Heart right ventricle (tissue), 16 donors: ENCODE measurements around the gene FSTL5. TPM values are rescaled to one million over a fixed set of nuclear protein-coding genes. Genes with fewer than 3 reads are reported as not detected.

Experiments
- ATAC-seq, 8 donors: fragments of 200-7000 bp; cut with Tn5 transposase; one replicate each; pipeline ENCODE4 v1.9.1; 2020; ENCODE audit warnings: mild to moderate bottlenecking in 8 of 8, moderate library complexity in 8 of 8, moderate number of reproducible peaks in 1 of 8
- DNase-seq, 2 donors: peaks; one replicate each; pipeline ENCODE4 v3.0.0-alpha.2; 2020
- H3K27ac ChIP-seq, 10 donors: fragments of 200-600 bp; sonication (generic) in 2 of 10; one replicate each; pipeline versions ENCODE4 v1.5.0 to v1.8.0; 2020 to 2022; ENCODE audit warnings: mild to moderate bottlenecking in 3 of 10
- H3K27me3 ChIP-seq, 7 donors: fragments of 200-600 bp; one replicate each; pipeline ENCODE4 v1.8.0; 2021 to 2022; ENCODE audit warnings: mild to moderate bottlenecking in 2 of 7
- H3K36me3 ChIP-seq, 9 donors: fragments of 200-600 bp; sonication (generic) in 1 of 9; one replicate each; pipeline versions ENCODE4 v1.5.0 to v1.8.0; 2020 to 2022; ENCODE audit warnings: mild to moderate bottlenecking in 2 of 9
- H3K4me1 ChIP-seq, 9 donors: fragments of 200-600 bp; sonication (generic) in 1 of 9; one replicate each; pipeline versions ENCODE4 v1.5.0 to v1.8.0; 2020 to 2022; ENCODE audit warnings: mild to moderate bottlenecking in 4 of 9
- H3K4me3 ChIP-seq, 10 donors: fragments of 200-600 bp; sonication (generic) in 2 of 10; one replicate each; pipeline versions ENCODE4 v1.5.0 to v1.8.0; 2020 to 2022; ENCODE audit warnings: mild to moderate bottlenecking in 7 of 10, moderate library complexity in 2 of 10
- H3K9me3 ChIP-seq, 11 donors: fragments of 200-600 bp in 10 of 11; sonication (generic) in 2 of 11; one replicate each; pipeline versions ENCODE4 v1.5.0 to v1.8.0; 2013 to 2022; ENCODE audit warnings: mild to moderate bottlenecking in 2 of 11, control low read depth in 1 of 11, moderate library complexity in 1 of 11
- CTCF ChIP-seq, 9 donors: fragments of 200-600 bp; sonication (generic) in 2 of 9; IDR thresholded peaks; one replicate each; pipeline versions ENCODE4 v1.5.0 to v1.8.0; 2021 to 2022; ENCODE audit warnings: antibody characterized with exemption in 9 of 9, mild to moderate bottlenecking in 5 of 9, moderate library complexity in 1 of 9
- WGBS, 2 donors: extraction: QIAGEN DNeasy Blood & Tissue Kit; methylation state at CpG; one replicate each; pipeline ENCODE4 v1.1.7; 2013; ENCODE audit warnings: inconsistent platforms in 1 of 2; 5-methylcytosine and 5-hydroxymethylcytosine counted together
- intact Hi-C, 10 donors: fragments of 100-400 bp; cut with DNase I; formaldehyde crosslinking; loops; one replicate each; pipeline versions ENCODE4 v1.11.1 to v1.14.2; 2022
- polyA plus RNA-seq, 2 donors: library from polyadenylated mRNA; stranded (reverse); fragments of 200-250 nt; gene quantifications; one replicate each; pipeline ENCODE4 v1.2.3, GENCODE V29; 2013
- total RNA-seq, 10 donors: library from RNA; stranded (reverse); fragmentation: NEBNext Ultra II Directional in 3 of 10; extraction: Animal tissue kit (Norgen Biotek cat#: 25700) in 3 of 10; gene quantifications; one replicate each; pipeline versions ENCODE4 v1.2.1 to v1.2.4, GENCODE V29; 2021 to 2023
- donor health status: Arrhythmogenic right ventricular cardiomyopathy.
- donor health status: ischemic (EF 13 %, LVEDD 7.1; RV severe dilation, severe dysfunction).
- donor health status: healthy with polysubstance abuse.
- donor health status: DM: no; HTN: yes; CAD: no.
- donor health status: DM: no; HTN: no; CAD: no.
- donor health status: ischemic (EF 25% LVEDD 6.9; RV normal size, moderate dysfunction).
- donor health status: ischemic (EF 25% LVEDD 5.7; RV mildly dilated, moderate dysfunction).
- donor health status: healthy.
- donor health status: DM: yes; HTN: yes; CAD: no.
- donor health status: Ischemic cardiomyopathy.
- donor health status: ischemic (EF 35%, LVEDD 5.7; RV mildly dilated, moderate dysfunction).
- donor health status: nonischemic (EF 11% LVEDD 7.7; RV severe dilation, severe dysfunction).
- donor health status: DM: yes; HTN: yes; CAD: no.
- donor health status: PGD.
- donor health status: ischemic (EF 29% LVEDD 5.4; RV normal size, mild dysfunction).
- donor health status: nonischemic (EF 23%, LVEDD 6.1; RV moderate dilation, normal function).

FSTL5 gene
- total and polyA plus RNA-seq, 12 donors: 0.01 TPM; not detected in 11

DNA sequence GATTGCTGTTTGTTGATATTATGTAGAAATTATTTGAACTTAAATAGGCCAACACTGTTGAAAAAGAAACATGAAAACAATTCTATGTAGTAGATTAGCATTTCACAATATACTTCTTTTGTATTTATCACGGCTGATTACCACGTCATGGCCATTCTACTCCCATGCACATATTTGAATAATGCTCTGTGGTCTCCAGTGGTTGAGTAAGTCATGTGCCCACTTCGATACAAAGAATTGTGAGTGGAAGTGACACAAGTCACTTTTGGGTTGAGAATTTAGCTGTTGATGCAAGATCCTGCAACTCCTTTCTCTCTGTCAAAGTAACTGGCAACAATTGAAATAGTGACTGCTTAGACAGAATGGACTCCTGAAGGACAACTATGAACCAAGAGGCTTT is 6.7 kb upstream of the FSTL5 start:
- no peak for TF ChIP-seq CTCF (IDR thresholded peaks at IDR 0.05)
- intact Hi-C loops: loop anchor here in 1 of 10 donors (10.0 kb wide), 1 partner anchor 916 kb away; no protein-coding TSS in a partner anchor

DNA sequence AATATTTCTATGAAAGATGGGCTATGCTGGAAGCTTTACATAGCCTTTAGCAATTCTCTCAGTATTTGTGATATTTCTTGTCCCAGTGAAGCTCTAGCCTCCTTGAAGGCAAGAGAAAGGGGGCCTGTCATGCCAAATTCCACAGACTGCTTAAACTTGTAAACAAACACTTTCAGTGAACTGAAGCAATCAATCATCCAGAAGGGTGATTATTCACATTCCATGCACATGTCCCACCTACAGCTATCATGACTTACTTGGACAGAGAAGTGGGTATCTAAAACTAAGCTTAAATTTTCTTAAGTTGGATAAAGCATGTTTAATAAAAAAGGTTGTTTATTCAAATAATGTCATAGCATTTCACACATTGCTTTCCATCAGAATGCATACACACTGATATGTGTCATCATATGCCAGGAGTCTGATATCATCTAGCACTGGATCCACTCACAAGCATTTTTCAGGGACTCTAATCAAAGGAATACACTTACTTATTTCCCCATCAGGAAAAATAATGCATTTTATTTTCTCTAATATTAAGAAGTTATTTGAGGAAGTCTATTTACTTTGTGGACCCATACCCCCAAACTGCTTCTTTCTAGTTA is 1.2 kb upstream of the FSTL5 start:
- ATAC-seq (no peak), DNase-seq (no peak)
- H3K27me3 ChIP-seq: peaks cover 0 to 37% (median 22%) of the 10 kb centered on the region in 7 donors
- H3K4me3 ChIP-seq: peak overlapping the region in 1 of 10 donors; percentile 10
- H3K27ac ChIP-seq: no peak overlapping the region
- peaks cover 0 to 9% (median 0%) of the 10 kb centered on the region in 9 donors for H3K4me1 ChIP-seq
- intact Hi-C loops: no loop called here
- no peak for TF ChIP-seq CTCF (IDR thresholded peaks at IDR 0.05)
- H3K9me3 ChIP-seq: no peaks in the 10 kb centered on the region
- H3K36me3 ChIP-seq: no peaks in the 10 kb centered on the region

More for the DNA sequence above, 6.7 kb upstream of the FSTL5 start:
- 53 to 57% methylated on average over 3 of the region's 3 CpGs for WGBS, 2 donors
- Histone ChIP-seq H3K4me1 (no peaks in the 10 kb centered on the region), H3K4me3 (no peak overlapping the region), H3K27me3 (peaks cover 0 to 19% (median 0%) of the 10 kb centered on the region in 7 donors), H3K36me3 (no peaks in the 10 kb centered on the region), H3K27ac (no peak overlapping the region), H3K9me3 (no peaks in the 10 kb centered on the region)
- DNase-seq (no peak), ATAC-seq (no peak)

GRCh38 chr4:162162672-162163071 is 1.1 kb downstream of the FSTL5 start:
- Histone ChIP-seq H3K9me3 (no peaks in the 10 kb centered on the region), H3K4me3 (no peak overlapping the region), H3K4me1 (peaks cover 0 to 9% (median 0%) of the 10 kb centered on the region in 9 donors), H3K27me3 (peaks cover 0 to 34% (median 22%) of the 10 kb centered on the region in 7 donors), H3K27ac (no peak overlapping the region), H3K36me3 (no peaks in the 10 kb centered on the region)
- ATAC-seq (no peak), DNase-seq (no peak)
- no peak for TF ChIP-seq CTCF (IDR thresholded peaks at IDR 0.05)
- 40 to 56% methylated on average over 2 of the region's 2 CpGs for WGBS, 2 donors
- intact Hi-C loops: no loop called here

- Histone ChIP-seq H3K36me3 (no peaks in the 10 kb centered on the region), H3K27me3 (peaks cover 0 to under 1% (median 0%) of the 10 kb centered on the region in 7 donors), H3K4me3 (no peak overlapping the region), H3K9me3 (no peaks in the 10 kb centered on the region), H3K27ac (no peak overlapping the region), H3K4me1 (no peaks in the 10 kb centered on the region)
- intact Hi-C loops: no loop called here
- ATAC-seq (no peak), DNase-seq (no peak)
- 52 to 61% methylated on average over 2 of the region's 2 CpGs for WGBS, 2 donors
- TF ChIP-seq CTCF (IDR thresholded peaks at IDR 0.05): no peak
Measured at GRCh38 chr4:162157241-162157640, 6.6 kb downstream of the FSTL5 start.
